SH-SY5Y (cell line): ENCODE data around the gene POU2F1.

Experiments
- GATA2 ChIP-seq: IDR thresholded peaks from 2 replicates; pipeline ENCODE4 v1.6.1; 2011; ENCODE audit warnings: mild to moderate bottlenecking, low read depth, low read length
- GATA3 ChIP-seq: IDR thresholded peaks from 2 replicates; pipeline ENCODE4 v1.6.1; 2011; ENCODE audit warnings: low read depth, mild to moderate bottlenecking, low read length, moderate library complexity

DNA sequence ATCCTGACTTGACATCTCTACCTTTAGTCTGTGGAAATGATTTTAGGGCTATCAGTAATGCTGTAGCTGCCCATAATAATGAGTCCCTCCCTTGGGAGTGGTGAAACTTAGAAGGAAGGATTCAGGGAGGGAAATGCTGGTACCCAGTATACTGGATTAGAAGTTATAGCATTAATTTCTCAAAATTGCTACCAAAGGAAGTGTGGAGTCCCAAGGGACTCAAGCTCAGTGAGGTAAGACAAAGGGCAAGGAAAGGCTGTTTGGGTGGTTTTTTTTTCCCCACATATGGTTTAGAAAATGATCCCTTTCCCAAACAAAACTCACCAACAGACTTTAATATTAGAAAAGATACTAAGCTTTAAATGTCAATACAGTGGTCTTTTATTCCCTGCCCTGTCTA lies 197.7 kb downstream of the POU2F1 start:
- TF ChIP-seq GATA3 = no peak
- TF ChIP-seq GATA2 = no peak
